Neural progenitor cell (in vitro differentiated cells): Measurements from ENCODE around the gene NUMB. TPM values are rescaled to one million over a fixed set of nuclear protein-coding genes. Genes with fewer than 3 reads are reported as not detected.
A peak's percentile ranks its signal among the peaks of the same experiment; 100 is the strongest.

ENCODE experiments used
- DNase-seq: peaks from one replicate; pipeline ENCODE4 v3.0.0-alpha.2; 2016; ENCODE audit warnings: low spot score
- H2AFZ ChIP-seq: fragments of 200-600 bp; sonication (generic); replicated peaks from 2 replicates; pipeline ENCODE4 v1.6.1; 2016; ENCODE audit warnings: antibody characterized with exemption
- H3F3A ChIP-seq: fragments of 200-600 bp; sonication (generic); 2 replicates; pipeline ENCODE4 v1.6.1; 2016; ENCODE audit warnings: antibody characterized with exemption, low read depth
- H3K27ac ChIP-seq: fragments of 200-600 bp; sonication (generic); 2 replicates; pipeline ENCODE4 v1.5.1; 2016; ENCODE audit warnings: mild to moderate bottlenecking
- H3K27me3 ChIP-seq: fragments of 200-600 bp; sonication (generic); 2 replicates; pipeline ENCODE4 v1.6.1; 2016; ENCODE audit warnings: mild to moderate bottlenecking, moderate library complexity
- H3K36me3 ChIP-seq: fragments of 200-600 bp; sonication (generic); 2 replicates; pipeline ENCODE4 v1.5.1; 2016
- H3K4me1 ChIP-seq: fragments of 200-600 bp; sonication (generic); 2 replicates; pipeline ENCODE4 v1.6.1; 2016; ENCODE audit warnings: mixed run types
- H3K4me2 ChIP-seq: fragments of 200-600 bp; sonication (generic); 2 replicates; pipeline ENCODE4 v1.6.1; 2016
- H3K4me3 ChIP-seq: fragments of 200-600 bp; sonication (generic); 2 replicates; pipeline ENCODE4 v1.5.1; 2016
- H3K79me2 ChIP-seq: fragments of 200-600 bp; sonication (generic); 2 replicates; pipeline ENCODE4 v1.6.1; 2016; ENCODE audit warnings: low read depth
- H3K9ac ChIP-seq: fragments of 200-600 bp; sonication (generic); 2 replicates; pipeline ENCODE4 v1.6.1; 2016
- H3K9me3 ChIP-seq: fragments of 200-600 bp; sonication (generic); 2 replicates; pipeline ENCODE4 v1.5.1; 2016; ENCODE audit warnings: low read depth
- H4K20me1 ChIP-seq: fragments of 200-600 bp; sonication (generic); 2 replicates; pipeline ENCODE4 v1.6.1; 2016; ENCODE audit warnings: low read depth
- H3K27ac Mint-ChIP-seq: 3 replicates; pipeline ENCODE4 v1.8.0; 2021; ENCODE audit warnings: mixed read lengths
- H3K27me3 Mint-ChIP-seq: 2 replicates; pipeline ENCODE4 v1.8.0; 2022; ENCODE audit warnings: low read depth, mild to moderate bottlenecking, inconsistent platforms, moderate library complexity, mixed read lengths; ENCODE audit not compliant: insufficient read depth
- H3K36me3 Mint-ChIP-seq: 3 replicates; pipeline ENCODE4 v1.8.0; 2021; ENCODE audit warnings: mixed read lengths
- H3K4me1 Mint-ChIP-seq: 3 replicates; pipeline ENCODE4 v1.8.0; 2021; ENCODE audit warnings: mixed read lengths
- H3K4me3 Mint-ChIP-seq: 3 replicates; pipeline ENCODE4 v1.8.0; 2021; ENCODE audit warnings: mild to moderate bottlenecking, moderate library complexity, mixed read lengths
- H3K9me3 Mint-ChIP-seq: 3 replicates; pipeline ENCODE4 v1.8.0; 2020; ENCODE audit warnings: mixed read lengths
- CTCF ChIP-seq: fragments of 200-600 bp; sonication (generic); IDR thresholded peaks from 2 replicates; pipeline ENCODE4 v1.5.1; 2017; ENCODE audit warnings: antibody characterized with exemption, mild to moderate bottlenecking
- EZH2 ChIP-seq: fragments of 200-600 bp; sonication (generic); IDR thresholded peaks from 2 replicates; pipeline ENCODE4 v1.6.1; 2017; ENCODE audit warnings: antibody characterized with exemption, mild to moderate bottlenecking, moderate library complexity
- EZH2phosphoT487 ChIP-seq: fragments of 200-600 bp; sonication (generic); IDR thresholded peaks from 2 replicates; pipeline ENCODE4 v1.6.1; 2017; ENCODE audit warnings: antibody characterized with exemption
- total RNA-seq: library from RNA; depleted of rRNA; stranded (reverse); fragments of >200 nt; gene quantifications from 2 replicates; pipeline ENCODE4 v1.2.3, GENCODE V29; 2015; ENCODE audit warnings: low replicate concordance

Gene NUMB
- 33.5 and 37.2 TPM in 2 replicates for total RNA-seq

DNA sequence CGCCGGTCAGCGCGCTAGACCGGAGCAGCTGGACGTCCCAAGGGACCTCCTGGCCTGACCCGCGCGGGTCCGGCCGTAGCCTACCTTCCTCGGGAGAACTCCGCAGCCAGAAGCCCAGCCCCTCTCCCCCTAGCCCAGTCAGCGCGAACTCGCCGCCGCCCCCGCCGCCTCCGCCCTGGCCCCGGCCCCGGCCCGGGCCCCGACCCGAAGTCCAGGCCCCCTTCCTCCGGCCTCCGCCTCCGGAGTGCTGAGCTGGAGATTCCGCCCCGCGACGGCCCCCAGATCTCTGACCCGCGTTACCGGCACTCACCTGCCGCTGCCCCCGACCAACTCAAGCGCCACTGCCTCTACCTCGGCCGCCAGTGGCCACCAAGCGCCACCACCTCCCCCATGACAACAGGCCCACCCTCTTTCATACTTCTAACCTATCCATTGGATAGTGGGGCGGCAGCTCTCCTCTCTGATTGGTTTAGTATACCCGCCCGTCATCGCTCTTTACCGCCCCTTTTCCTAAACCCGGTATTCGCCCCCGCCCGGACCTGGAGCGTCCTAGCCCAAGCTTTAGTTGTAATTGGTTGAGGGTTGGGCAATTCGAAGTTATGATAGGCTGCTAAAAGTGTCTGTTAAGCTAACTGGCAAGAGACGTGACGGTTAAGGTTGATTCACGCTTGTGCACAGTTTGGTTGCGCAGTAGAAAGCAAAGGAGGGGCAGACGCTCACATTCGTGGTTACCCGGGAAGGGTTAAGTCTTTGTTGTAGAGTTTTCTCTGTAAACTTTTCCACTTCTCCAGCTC is at the start of gene NUMB:
Gene NUMB (minus strand): TSS at position 364 of the 794 bp plus-strand sequence. CDS start 102,795 bp downstream, outside the sequence.
- Mint-ChIP-seq H3K27me3 (peaks cover 2% of the 10 kb centered on the region), H3K4me1 (peaks cover 28% of the 10 kb centered on the region), H3K9me3 (no peaks in the 10 kb centered on the region), H3K4me3 (peak within 1 kb of the TSS; percentile 98), H3K27ac (peak within 1 kb of the TSS; percentile 89), H3K36me3 (no peaks in the 10 kb centered on the region)
- Histone ChIP-seq H3K9me3 (no peaks in the 10 kb centered on the region), H3K4me2 (peak within 1 kb of the TSS; percentile 92), H3K4me3 (peak within 1 kb of the TSS; percentile 98), H3K9ac (peak within 1 kb of the TSS; percentile 62), H3K4me1 (peaks cover 42% of the 10 kb centered on the region), H2AFZ (peak within 1 kb of the TSS; percentile 77), H3K36me3 (no peaks in the 10 kb centered on the region), H3F3A (peaks cover 20% of the 10 kb centered on the region), H3K79me2 (peaks cover 47% of the 10 kb centered on the region), H3K27me3 (no peaks in the 10 kb centered on the region), H4K20me1 (peaks cover 29% of the 10 kb centered on the region), H3K27ac (peak within 1 kb of the TSS; percentile 49)
- DNase-seq, result peak; percentile 99
- TF ChIP-seq EZH2, result no peak
- TF ChIP-seq CTCF, result no peak
- TF ChIP-seq EZH2phosphoT487, result no peak

- H3K27me3 Mint-ChIP-seq, result peaks cover 2% of the 10 kb centered on the region
- peaks cover 11% of the 10 kb centered on the region for H3K36me3 Mint-ChIP-seq
- no peaks in the 10 kb centered on the region for H3K4me1 ChIP-seq
- no peak overlapping the region for H3K4me3 Mint-ChIP-seq
- no peak overlapping the region for H3K27ac ChIP-seq
- no peaks in the 10 kb centered on the region for H3K36me3 ChIP-seq
- no peaks in the 10 kb centered on the region for H3F3A ChIP-seq
- H3K9me3 ChIP-seq, result no peaks in the 10 kb centered on the region
- no peak overlapping the region for H3K27ac Mint-ChIP-seq
- H3K4me1 Mint-ChIP-seq, result no peaks in the 10 kb centered on the region
- no peak overlapping the region for H3K9ac ChIP-seq
- H3K4me3 ChIP-seq, result no peak overlapping the region
- TF ChIP-seq CTCF, result no peak
- TF ChIP-seq EZH2phosphoT487, result no peak
- no peak for TF ChIP-seq EZH2
- no peak overlapping the region for H3K4me2 ChIP-seq
- H3K79me2 ChIP-seq, result no peaks in the 10 kb centered on the region
- no peaks in the 10 kb centered on the region for H3K27me3 ChIP-seq
- no peak for DNase-seq
- no peaks in the 10 kb centered on the region for H4K20me1 ChIP-seq
- no peak overlapping the region for H2AFZ ChIP-seq
- no peaks in the 10 kb centered on the region for H3K9me3 Mint-ChIP-seq
These were observed 45.3 kb upstream of the NUMB start for GRCh38 chr14:73503648-73504047.

GRCh38 chr14:73502017-73502619 is 43.8 kb upstream of the NUMB start:
- Mint-ChIP-seq H3K4me1 (no peaks in the 10 kb centered on the region), H3K4me3 (no peak overlapping the region), H3K27ac (no peak overlapping the region), H3K27me3 (peaks cover 2% of the 10 kb centered on the region), H3K36me3 (peaks cover 19% of the 10 kb centered on the region), H3K9me3 (no peaks in the 10 kb centered on the region)
- no peak overlapping the region for H3K4me3 ChIP-seq
- H3K4me2 ChIP-seq, result no peak overlapping the region
- H4K20me1 ChIP-seq, result no peaks in the 10 kb centered on the region
- TF ChIP-seq CTCF (no peak), EZH2 (no peak), EZH2phosphoT487 (no peak)
- H3K4me1 ChIP-seq, result no peaks in the 10 kb centered on the region
- no peak overlapping the region for H3K27ac ChIP-seq
- H3F3A ChIP-seq, result no peaks in the 10 kb centered on the region
- H3K79me2 ChIP-seq, result no peaks in the 10 kb centered on the region
- DNase-seq, result no peak
- H2AFZ ChIP-seq, result no peak overlapping the region
- H3K9ac ChIP-seq, result no peak overlapping the region
- H3K9me3 ChIP-seq, result no peaks in the 10 kb centered on the region
- H3K27me3 ChIP-seq, result no peaks in the 10 kb centered on the region
- no peaks in the 10 kb centered on the region for H3K36me3 ChIP-seq
